Fibroblast of the aortic adventitia (primary cell): ENCODE measurements around the gene NBPF4. TPM values are rescaled to one million over a fixed set of nuclear protein-coding genes. Genes with fewer than 3 reads are reported as not detected.

Experiments used
- DNase-seq: peaks from one replicate; pipeline ENCODE4 v3.0.0-alpha.2; 2010; ENCODE audit warnings: low read depth
- H3K4me3 ChIP-seq: 2 replicates; pipeline ENCODE4 v1.5.1; 2011; ENCODE audit warnings: low read depth, mild to moderate bottlenecking, control low read depth, low read length, moderate library complexity
- CTCF ChIP-seq: IDR thresholded peaks from 2 replicates; pipeline ENCODE4 v1.5.1; 2011; ENCODE audit warnings: mild to moderate bottlenecking, low read length, control low read depth, inconsistent platforms; ENCODE audit not compliant: insufficient read depth
- total RNA-seq: library from RNA; depleted of rRNA; stranded (reverse); fragments of >200 nt; gene quantifications from 2 replicates; pipeline ENCODE4 v1.2.3, GENCODE V29; 2012; ENCODE audit warnings: low replicate concordance

Gene NBPF4
- total RNA-seq, 1 donor: not detected

- H3K4me3 ChIP-seq: no peak overlapping the region
- TF ChIP-seq CTCF: no peak
- DNase-seq: no peak
Observed at GRCh38 chr1:108190686-108191416, 53.0 kb downstream of the NBPF4 start.

- TF ChIP-seq CTCF: no peak
- DNase-seq: no peak
- H3K4me3 ChIP-seq: no peak overlapping the region
Observed at GRCh38 chr1:108190001-108190634, 53.8 kb downstream of the NBPF4 start.

- no peak for TF ChIP-seq CTCF
- no peak overlapping the region for H3K4me3 ChIP-seq
- DNase-seq: no peak
Observed at GRCh38 chr1:108188801-108189200, 55.1 kb downstream of the NBPF4 start.

GRCh38 chr1:108182959-108183700 is 60.7 kb downstream of the NBPF4 start:
- TF ChIP-seq CTCF: no peak
- H3K4me3 ChIP-seq: no peak overlapping the region
- DNase-seq: no peak

GRCh38 chr1:108179018-108179417 is 64.9 kb downstream of the NBPF4 start:
- H3K4me3 ChIP-seq: no peak overlapping the region
- no peak for TF ChIP-seq CTCF
- DNase-seq: no peak

Other genes starting within 250 kb of the NBPF4 start
- 44.2 and 63.8 TPM in 2 replicates for gene SLC25A24, start 43.7 kb downstream of the NBPF4 start, total RNA-seq
- not detected in 2 replicates for gene NBPF6, start 206.3 kb upstream of the NBPF4 start, total RNA-seq